ENCODE measurements around the gene MCM8.
A peak's percentile ranks its signal among the peaks of the same experiment; 100 is the strongest.

Gene MCM8

GRCh38 chr20:5927749-5928462 lies 22.5 kb upstream of the MCM8 start:
- Histone ChIP-seq H3K4me1 (ENCODE audit: control insufficient read depth, insufficient read depth, low read length) (no peaks in the 10 kb centered on the region), H3K4me3 (ENCODE audit: low read length) (no peak overlapping the region), H3K27me3 (ENCODE audit: control insufficient read depth, insufficient read depth, low read length) (peaks cover 3% of the 10 kb centered on the region), H3K27ac (ENCODE audit: low read depth, low read length) (no peak overlapping the region), H3K9ac (ENCODE audit: low read length) (no peak overlapping the region), H3K36me3 (ENCODE audit: control insufficient read depth, insufficient read depth, low read length) (no peaks in the 10 kb centered on the region)

DNA sequence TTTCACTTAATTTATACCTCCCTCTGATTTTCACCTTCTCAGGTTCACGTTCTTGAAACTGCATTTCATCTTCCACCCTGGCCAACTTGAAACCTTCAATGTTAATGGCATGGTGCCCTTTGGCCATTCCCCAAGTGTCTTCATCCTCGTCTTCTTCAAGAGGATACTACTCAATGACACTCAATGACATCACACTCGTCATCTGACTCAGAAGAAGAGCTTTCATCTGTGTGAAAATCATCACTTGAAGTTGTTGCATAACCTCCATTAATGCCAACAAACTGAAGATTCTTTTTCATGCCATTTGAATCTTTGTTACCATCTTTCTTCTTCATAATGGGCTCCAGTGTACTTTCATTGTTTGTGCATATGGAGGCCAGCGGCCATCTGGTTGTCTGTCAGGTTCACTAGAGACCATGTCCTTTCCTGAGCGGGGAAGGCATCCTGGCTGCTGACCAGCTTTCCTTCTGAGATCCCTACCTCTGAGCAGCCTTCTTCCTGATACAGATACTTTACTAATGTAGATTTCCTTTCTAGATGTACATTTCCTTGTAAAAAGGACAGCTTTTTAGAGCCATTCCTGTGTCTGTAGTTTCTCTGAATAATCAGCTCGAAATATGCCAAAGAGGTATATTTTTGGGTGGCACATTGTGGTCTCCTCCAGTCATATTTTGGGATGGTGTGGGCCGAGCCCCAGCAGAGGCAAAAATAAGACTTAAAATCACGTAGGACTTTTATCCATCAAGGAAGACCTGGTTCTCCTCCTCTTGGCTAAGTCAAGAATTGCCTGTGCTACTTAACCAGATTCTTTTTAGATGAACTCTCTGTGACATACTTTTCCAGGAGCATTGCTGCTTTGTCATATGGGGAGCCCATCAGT lies 21.4 kb upstream of the MCM8 start:
- Histone ChIP-seq H3K4me3 (ENCODE audit: low read length) (no peak overlapping the region), H3K36me3 (ENCODE audit: control insufficient read depth, insufficient read depth, low read length) (no peaks in the 10 kb centered on the region), H3K4me1 (ENCODE audit: control insufficient read depth, insufficient read depth, low read length) (no peaks in the 10 kb centered on the region), H3K27ac (ENCODE audit: low read depth, low read length) (no peak overlapping the region), H3K9ac (ENCODE audit: low read length) (no peak overlapping the region), H3K27me3 (ENCODE audit: control insufficient read depth, insufficient read depth, low read length) (peaks cover 3% of the 10 kb centered on the region)

DNA sequence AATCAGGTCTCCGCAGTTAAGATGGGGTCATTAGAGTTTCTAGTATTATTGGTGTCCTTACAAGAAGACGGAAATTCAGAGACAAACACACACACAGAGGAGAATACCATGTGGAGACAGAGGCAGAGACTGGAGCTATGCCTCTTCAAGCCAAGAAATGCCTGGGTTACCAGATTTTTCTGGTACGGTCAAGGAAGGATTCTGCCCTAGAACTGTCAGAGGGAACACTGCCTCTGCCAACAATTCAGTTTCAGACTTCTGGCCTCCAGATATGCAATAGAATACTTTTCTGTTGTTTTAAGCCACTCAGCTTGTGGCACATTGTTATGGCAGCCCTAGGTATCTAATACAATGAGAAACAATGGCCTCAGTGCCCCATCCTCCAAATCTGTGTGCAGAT lies 19.0 kb upstream of the MCM8 start:
- no peaks in the 10 kb centered on the region for H3K36me3 ChIP-seq (ENCODE audit: control insufficient read depth, insufficient read depth, low read length)
- H3K4me1 ChIP-seq (ENCODE audit: control insufficient read depth, insufficient read depth, low read length): no peaks in the 10 kb centered on the region
- H3K27me3 ChIP-seq (ENCODE audit: control insufficient read depth, insufficient read depth, low read length): peaks cover 3% of the 10 kb centered on the region
- H3K9ac ChIP-seq (ENCODE audit: low read length): no peak overlapping the region
- no peak overlapping the region for H3K27ac ChIP-seq (ENCODE audit: low read depth, low read length)
- H3K4me3 ChIP-seq (ENCODE audit: low read length): no peak overlapping the region

- H3K36me3 ChIP-seq (ENCODE audit: control insufficient read depth, insufficient read depth, low read length): no peaks in the 10 kb centered on the region
- H3K4me3 ChIP-seq (ENCODE audit: low read length): no peak overlapping the region
- H3K9ac ChIP-seq (ENCODE audit: low read length): no peak overlapping the region
- H3K27me3 ChIP-seq (ENCODE audit: control insufficient read depth, insufficient read depth, low read length): peaks cover 3% of the 10 kb centered on the region
- no peak overlapping the region for H3K27ac ChIP-seq (ENCODE audit: low read depth, low read length)
- H3K4me1 ChIP-seq (ENCODE audit: control insufficient read depth, insufficient read depth, low read length): no peaks in the 10 kb centered on the region
Measured at GRCh38 chr20:5932796-5933195, 17.7 kb upstream of the MCM8 start.

DNA sequence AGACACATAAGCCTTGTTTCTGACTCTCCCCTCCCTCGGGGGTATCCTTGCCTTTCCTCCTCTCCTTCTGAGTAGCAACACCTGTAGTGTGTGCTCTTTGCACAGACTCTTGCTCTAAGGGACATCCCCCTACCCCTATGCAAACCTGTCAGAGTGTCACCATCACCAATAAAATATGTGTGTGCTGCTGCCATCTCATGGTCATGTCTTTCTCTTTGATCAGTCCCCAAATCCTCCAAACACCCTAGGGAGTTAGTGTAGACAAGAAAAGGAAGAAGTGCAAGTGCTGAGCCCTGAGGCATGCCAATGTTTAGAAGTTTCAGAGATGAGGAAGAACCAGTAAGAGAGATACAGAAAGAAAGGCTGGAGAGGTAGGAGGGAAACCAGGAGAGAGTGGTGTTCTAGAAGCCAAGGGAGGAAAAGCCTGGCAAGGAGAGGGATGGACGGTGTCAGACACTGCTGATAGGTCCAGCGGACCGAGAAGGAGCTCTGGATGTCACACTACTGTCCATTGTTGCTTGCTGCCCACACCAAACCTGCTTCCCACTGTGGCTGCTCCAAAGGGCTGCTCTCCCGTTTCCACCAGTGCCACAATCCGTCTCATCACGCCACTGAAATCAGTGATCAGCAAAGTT lies 16.5 kb upstream of the MCM8 start:
- H3K27me3 ChIP-seq (ENCODE audit: control insufficient read depth, insufficient read depth, low read length): no peaks in the 10 kb centered on the region
- H3K36me3 ChIP-seq (ENCODE audit: control insufficient read depth, insufficient read depth, low read length): no peaks in the 10 kb centered on the region
- H3K4me1 ChIP-seq (ENCODE audit: control insufficient read depth, insufficient read depth, low read length): no peaks in the 10 kb centered on the region
- H3K9ac ChIP-seq (ENCODE audit: low read length): no peak overlapping the region
- no peak overlapping the region for H3K27ac ChIP-seq (ENCODE audit: low read depth, low read length)
- H3K4me3 ChIP-seq (ENCODE audit: low read length): no peak overlapping the region

DNA sequence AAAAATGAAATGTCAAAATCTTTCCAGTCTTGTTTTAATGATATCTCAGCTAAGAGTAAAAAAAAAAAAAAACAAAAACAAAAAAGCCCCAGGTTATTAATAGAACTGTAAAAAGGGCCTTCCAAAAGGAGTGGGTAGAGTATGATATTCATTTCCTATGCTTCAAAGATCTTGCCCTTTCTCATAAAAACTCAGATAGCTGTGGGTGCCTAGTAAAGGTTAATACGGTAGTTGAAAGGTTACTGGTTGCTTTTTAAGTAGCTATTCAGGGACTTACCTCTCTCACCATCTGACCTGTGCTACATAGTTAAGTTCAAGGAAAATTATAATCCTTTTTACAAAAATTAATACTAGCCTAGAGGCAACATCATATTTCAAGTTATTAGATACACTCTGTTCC lies 15.1 kb upstream of the MCM8 start:
- Histone ChIP-seq H3K4me1 (ENCODE audit: control insufficient read depth, insufficient read depth, low read length) (no peaks in the 10 kb centered on the region), H3K27me3 (ENCODE audit: control insufficient read depth, insufficient read depth, low read length) (no peaks in the 10 kb centered on the region), H3K4me3 (ENCODE audit: low read length) (no peak overlapping the region), H3K9ac (ENCODE audit: low read length) (no peak overlapping the region), H3K27ac (ENCODE audit: low read depth, low read length) (no peak overlapping the region), H3K36me3 (ENCODE audit: control insufficient read depth, insufficient read depth, low read length) (peaks cover 7% of the 10 kb centered on the region)

- no peak overlapping the region for H3K27ac ChIP-seq (ENCODE audit: low read depth, low read length)
Measured at GRCh38 chr20:5936238-5936637, 14.2 kb upstream of the MCM8 start.

DNA sequence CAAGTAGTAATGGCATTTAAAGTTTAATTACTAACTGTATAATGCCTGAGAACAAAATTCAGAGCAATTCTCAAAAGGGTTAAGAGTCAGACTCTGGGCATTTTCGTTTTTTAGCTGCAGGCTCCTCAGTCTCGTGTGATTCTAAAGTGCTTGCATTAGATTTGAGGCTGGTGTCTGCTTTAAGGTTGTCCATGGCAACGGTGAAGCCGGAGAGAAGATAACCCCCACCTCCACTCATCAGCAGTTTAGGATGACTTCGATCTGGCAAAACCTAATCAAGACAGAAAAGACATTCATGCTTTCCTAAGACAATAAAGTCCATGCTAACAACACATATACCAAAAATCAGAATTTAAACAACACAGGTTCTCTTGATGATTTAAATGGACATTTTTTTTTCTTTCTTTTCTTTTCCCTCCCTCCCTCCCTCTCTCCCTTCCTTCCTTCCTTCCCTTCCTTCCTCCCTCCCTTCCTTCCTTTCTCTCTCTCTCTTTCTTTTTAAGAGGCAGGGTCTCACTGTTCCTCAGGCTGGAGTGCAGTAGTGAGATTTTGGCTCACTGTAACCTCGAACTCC lies 11.9 kb upstream of the MCM8 start:
- Histone ChIP-seq H3K27me3 (ENCODE audit: control insufficient read depth, insufficient read depth, low read length) (no peaks in the 10 kb centered on the region), H3K9ac (ENCODE audit: low read length) (no peak overlapping the region), H3K36me3 (ENCODE audit: control insufficient read depth, insufficient read depth, low read length) (peaks cover 23% of the 10 kb centered on the region), H3K4me3 (ENCODE audit: low read length) (no peak overlapping the region), H3K4me1 (ENCODE audit: control insufficient read depth, insufficient read depth, low read length) (no peaks in the 10 kb centered on the region), H3K27ac (ENCODE audit: low read depth, low read length) (no peak overlapping the region)

More at GRCh38 chr20:5936238-5936637, 14.2 kb upstream of the MCM8 start:
- Histone ChIP-seq H3K9ac (ENCODE audit: low read length) (no peak overlapping the region), H3K27me3 (ENCODE audit: control insufficient read depth, insufficient read depth, low read length) (no peaks in the 10 kb centered on the region), H3K4me3 (ENCODE audit: low read length) (no peak overlapping the region), H3K36me3 (ENCODE audit: control insufficient read depth, insufficient read depth, low read length) (peaks cover 12% of the 10 kb centered on the region), H3K4me1 (ENCODE audit: control insufficient read depth, insufficient read depth, low read length) (no peaks in the 10 kb centered on the region)

GRCh38 chr20:5945963-5946362 lies 4.5 kb upstream of the MCM8 start:
- H3K4me1 ChIP-seq (ENCODE audit: control insufficient read depth, insufficient read depth, low read length): peaks cover 1% of the 10 kb centered on the region
- H3K27me3 ChIP-seq (ENCODE audit: control insufficient read depth, insufficient read depth, low read length): no peaks in the 10 kb centered on the region
- no peak overlapping the region for H3K4me3 ChIP-seq (ENCODE audit: low read length)
- H3K27ac ChIP-seq (ENCODE audit: low read depth, low read length): no peak overlapping the region
- peaks cover 25% of the 10 kb centered on the region for H3K36me3 ChIP-seq (ENCODE audit: control insufficient read depth, insufficient read depth, low read length)
- H3K9ac ChIP-seq (ENCODE audit: low read length): no peak overlapping the region

DNA sequence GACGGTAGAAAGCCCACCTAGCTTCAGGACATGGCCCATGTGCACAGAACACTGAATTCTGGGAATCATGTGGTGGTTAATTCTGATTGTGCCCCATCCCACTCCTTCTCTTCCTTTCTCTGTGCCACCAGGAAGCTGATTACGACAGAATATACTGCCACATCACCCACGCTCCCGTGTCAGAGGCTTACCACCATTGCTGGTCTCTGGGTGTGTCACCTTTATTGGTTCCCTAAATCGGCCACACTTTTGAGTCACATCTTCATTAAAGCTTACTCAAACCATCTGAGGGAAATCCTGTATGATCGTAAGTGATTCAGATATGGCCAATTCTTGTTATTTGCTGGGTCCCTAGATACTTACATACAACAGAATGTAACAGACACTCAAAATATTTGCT lies 3.2 kb upstream of the MCM8 start:
- no peaks in the 10 kb centered on the region for H3K27me3 ChIP-seq (ENCODE audit: control insufficient read depth, insufficient read depth, low read length)
- H3K27ac ChIP-seq (ENCODE audit: low read depth, low read length): no peak overlapping the region
- no peak overlapping the region for H3K4me3 ChIP-seq (ENCODE audit: low read length)
- no peak overlapping the region for H3K9ac ChIP-seq (ENCODE audit: low read length)
- peaks cover 7% of the 10 kb centered on the region for H3K4me1 ChIP-seq (ENCODE audit: control insufficient read depth, insufficient read depth, low read length)
- peaks cover 22% of the 10 kb centered on the region for H3K36me3 ChIP-seq (ENCODE audit: control insufficient read depth, insufficient read depth, low read length)

GRCh38 chr20:5949943-5950270 lies 545 bp upstream of the MCM8 start:
- Histone ChIP-seq H3K9ac (ENCODE audit: low read length) (peak overlapping the region; percentile 13), H3K27me3 (ENCODE audit: control insufficient read depth, insufficient read depth, low read length) (no peaks in the 10 kb centered on the region), H3K36me3 (ENCODE audit: control insufficient read depth, insufficient read depth, low read length) (peaks cover 10% of the 10 kb centered on the region), H3K4me3 (ENCODE audit: low read length) (peak overlapping the region; percentile 78), H3K4me1 (ENCODE audit: control insufficient read depth, insufficient read depth, low read length) (peaks cover 7% of the 10 kb centered on the region), H3K27ac (ENCODE audit: low read depth, low read length) (peak overlapping the region; percentile 5)

DNA sequence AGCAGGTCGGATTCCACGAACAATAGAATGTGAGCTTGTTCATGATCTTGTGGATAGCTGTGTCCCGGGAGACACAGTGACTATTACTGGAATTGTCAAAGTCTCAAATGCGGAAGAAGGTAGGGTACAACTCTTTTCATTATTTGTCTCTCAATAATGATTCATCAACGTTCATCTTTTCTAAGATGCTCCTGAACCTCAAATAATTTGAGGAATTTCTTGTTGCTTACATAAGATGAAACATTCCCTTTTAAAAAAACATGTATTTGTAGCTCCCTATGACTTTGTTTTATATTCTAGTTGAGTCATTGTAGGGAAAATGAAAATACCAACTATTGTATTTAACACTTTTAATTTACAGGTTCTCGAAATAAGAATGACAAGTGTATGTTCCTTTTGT lies 17.0 kb downstream of the MCM8 start:
- no peak overlapping the region for H3K27ac ChIP-seq (ENCODE audit: low read depth, low read length)
- no peak overlapping the region for H3K4me3 ChIP-seq (ENCODE audit: low read length)
- H3K36me3 ChIP-seq (ENCODE audit: control insufficient read depth, insufficient read depth, low read length): no peaks in the 10 kb centered on the region
- H3K27me3 ChIP-seq (ENCODE audit: control insufficient read depth, insufficient read depth, low read length): no peaks in the 10 kb centered on the region
- H3K9ac ChIP-seq (ENCODE audit: low read length): no peak overlapping the region
- H3K4me1 ChIP-seq (ENCODE audit: control insufficient read depth, insufficient read depth, low read length): no peaks in the 10 kb centered on the region

Measured in rectal smooth muscle tissue (tissue), 1 donor.